ENCODE measurements around the gene RCAN3.
A peak's percentile ranks its signal among the peaks of the same experiment; 100 is the strongest.

The RCAN3 gene

DNA sequence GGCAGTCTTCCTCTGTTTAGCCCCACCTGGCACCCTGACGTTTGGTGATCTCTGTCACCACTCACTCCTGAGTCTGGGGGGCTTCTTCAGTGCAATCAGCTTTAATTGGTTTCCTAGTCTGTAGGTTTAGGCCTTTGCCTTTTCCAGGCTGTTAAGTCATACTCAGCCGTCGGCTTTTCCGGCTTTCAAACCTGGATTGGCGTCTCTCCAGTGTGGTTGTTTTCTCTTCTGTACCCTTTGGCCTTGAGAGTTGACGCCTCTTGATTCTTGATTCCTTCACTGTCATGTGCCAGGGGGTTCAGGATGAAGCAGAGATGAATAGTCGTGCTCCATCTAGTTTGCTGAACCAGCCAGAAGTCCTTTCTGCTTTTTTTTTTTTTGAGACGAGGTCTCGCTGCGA, 78.1 kb downstream of the RCAN3 start:
- no peak for DNase-seq (ENCODE audit: low spot score)

DNA sequence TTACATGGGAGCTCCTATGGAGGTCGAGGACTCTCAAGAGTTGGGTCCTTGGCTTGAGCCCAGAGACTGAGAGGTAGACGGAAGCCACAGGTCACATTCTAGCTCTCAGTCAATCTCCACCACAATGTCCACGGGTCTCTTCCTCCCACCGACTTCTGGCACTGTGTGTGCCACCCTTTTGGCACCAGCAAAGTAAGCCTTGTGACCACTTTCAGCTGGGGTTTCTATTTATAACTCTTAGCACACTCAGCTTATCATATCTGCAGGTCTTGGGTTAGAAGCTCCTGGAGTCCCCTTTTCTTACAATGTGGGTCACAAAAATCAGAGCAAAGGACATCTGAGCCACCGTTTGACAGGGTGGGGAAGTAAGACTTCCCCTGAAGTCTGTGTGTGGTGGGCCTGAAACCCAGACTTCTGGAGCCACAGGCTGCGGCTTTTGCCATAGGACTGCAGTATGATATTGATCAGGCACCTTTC, 81.6 kb downstream of the RCAN3 start:
- no peak for DNase-seq (ENCODE audit: low spot score)

DNA sequence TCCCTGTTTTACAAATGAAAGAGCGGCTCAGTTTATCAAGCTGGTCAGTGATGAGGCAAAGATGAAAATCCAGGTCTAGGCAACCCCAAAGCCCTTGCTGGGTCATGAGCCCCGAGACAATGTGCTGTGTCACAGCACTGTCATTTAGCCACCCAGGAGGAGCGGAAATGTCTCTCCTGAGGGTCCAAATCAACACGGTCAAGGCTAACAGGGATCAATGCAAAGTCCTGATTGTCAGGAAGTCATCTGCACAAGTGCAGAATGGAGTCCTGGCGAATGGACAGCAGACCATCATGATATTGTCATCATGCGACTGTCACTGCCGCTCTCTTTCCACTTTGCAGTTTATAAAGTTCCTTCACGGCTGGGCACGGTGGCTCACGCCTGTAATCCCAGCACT, 83.5 kb downstream of the RCAN3 start:
- no peak for DNase-seq (ENCODE audit: low spot score)

- peak; percentile 71 for DNase-seq (ENCODE audit: low spot score)
These were observed 84.6 kb downstream of the RCAN3 start for GRCh38 chr1:24586970-24587820.

GRCh38 chr1:24588573-24588972, 85.9 kb downstream of the RCAN3 start:
- no peak for DNase-seq (ENCODE audit: low spot score)

DNA sequence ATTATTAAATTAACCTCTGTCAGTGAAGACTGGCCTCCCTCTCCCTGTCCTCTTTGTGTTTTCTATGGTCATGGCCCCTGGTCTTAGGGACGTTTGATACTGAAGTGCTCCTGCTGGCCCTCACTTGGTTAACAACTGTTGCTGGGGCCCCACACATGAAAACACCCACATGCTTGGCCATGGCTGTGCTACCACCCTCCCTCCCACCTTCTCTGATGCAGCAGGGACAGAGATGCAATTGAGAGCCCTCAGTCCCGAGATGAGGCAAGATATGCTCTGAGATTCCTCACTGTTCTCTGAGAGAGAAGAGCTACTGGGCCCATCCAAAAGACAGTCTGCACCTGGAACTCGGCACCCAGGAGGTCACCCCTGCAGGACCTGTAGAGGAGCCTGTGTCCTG, 86.6 kb downstream of the RCAN3 start:
- DNase-seq (ENCODE audit: low spot score), result no peak
